K562 (cell line): Measurements from ENCODE around the gene ERVFRD-1.

Experiments
- KLF10 ChIP-seq: fragments of 250-450 bp; sonication (Bioruptor Pico); IDR thresholded peaks from 2 replicates; pipeline ENCODE4 v1.6.1; 2021; ENCODE audit warnings: matching md5 sums
- MXI1 ChIP-seq: IDR thresholded peaks from 2 replicates; pipeline ENCODE4 v1.6.1; 2011; ENCODE audit warnings: low read depth, mild to moderate bottlenecking, improper control_type of control experiment, low read length
- TF ChIP-seq, protein P1 (sequence below), 3 experiments: IDR thresholded peaks in 2 of 3; conservative IDR thresholded peaks in 1 of 3; 2 replicates each; pipeline ENCODE4 v1.5.1; 2011 to 2012; ENCODE audit warnings: low read length in 3 of 3, mild to moderate bottlenecking in 3 of 3, control low read depth in 2 of 3, improper control_type of control experiment in 1 of 3, inconsistent platforms in 1 of 3, low read depth in 1 of 3, mixed read lengths in 1 of 3, moderate library complexity in 1 of 3; ENCODE audit not compliant: insufficient read depth in 2 of 3

DNA sequence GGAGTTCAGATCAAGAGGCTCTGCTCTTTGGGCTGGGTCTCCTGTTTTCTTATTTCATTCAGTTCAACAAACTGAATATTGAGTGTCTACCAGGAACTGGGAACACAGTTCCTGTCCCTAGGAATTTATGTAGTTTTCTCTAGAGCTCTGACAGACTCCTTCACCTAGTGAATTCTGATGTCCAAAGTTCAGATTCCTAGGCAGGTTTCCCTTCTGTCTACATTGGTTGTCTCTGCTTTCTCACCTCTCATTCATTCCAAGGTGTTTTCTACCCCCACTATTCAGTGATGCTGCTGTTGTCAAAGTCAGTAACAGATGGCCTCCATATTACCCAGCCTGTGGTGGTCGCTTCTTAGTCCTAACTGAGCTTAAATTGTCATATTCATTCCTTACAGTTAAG, 13.5 kb downstream of the ERVFRD-1 start:
- TF ChIP-seq, protein P1, sequence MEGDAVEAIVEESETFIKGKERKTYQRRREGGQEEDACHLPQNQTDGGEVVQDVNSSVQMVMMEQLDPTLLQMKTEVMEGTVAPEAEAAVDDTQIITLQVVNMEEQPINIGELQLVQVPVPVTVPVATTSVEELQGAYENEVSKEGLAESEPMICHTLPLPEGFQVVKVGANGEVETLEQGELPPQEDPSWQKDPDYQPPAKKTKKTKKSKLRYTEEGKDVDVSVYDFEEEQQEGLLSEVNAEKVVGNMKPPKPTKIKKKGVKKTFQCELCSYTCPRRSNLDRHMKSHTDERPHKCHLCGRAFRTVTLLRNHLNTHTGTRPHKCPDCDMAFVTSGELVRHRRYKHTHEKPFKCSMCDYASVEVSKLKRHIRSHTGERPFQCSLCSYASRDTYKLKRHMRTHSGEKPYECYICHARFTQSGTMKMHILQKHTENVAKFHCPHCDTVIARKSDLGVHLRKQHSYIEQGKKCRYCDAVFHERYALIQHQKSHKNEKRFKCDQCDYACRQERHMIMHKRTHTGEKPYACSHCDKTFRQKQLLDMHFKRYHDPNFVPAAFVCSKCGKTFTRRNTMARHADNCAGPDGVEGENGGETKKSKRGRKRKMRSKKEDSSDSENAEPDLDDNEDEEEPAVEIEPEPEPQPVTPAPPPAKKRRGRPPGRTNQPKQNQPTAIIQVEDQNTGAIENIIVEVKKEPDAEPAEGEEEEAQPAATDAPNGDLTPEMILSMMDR (IDR thresholded peaks at IDR 0.05 in 2 of 3, conservative IDR thresholded peaks at IDR 0.05 in 1 of 3; ENCODE audit: insufficient read depth in 2 of 3, low read depth in 1 of 3, low read length in 3 of 3), result no peak
- no peak for TF ChIP-seq KLF10 (CRISPR knock-in tag)
- no peak for TF ChIP-seq MXI1
